GM12891 (cell line): Measurements from ENCODE around the gene CFHR4.
"Not testable (repeated sequence)": the region's sequence is repeated elsewhere in the genome, so short reads cannot be mapped to it uniquely, and the experiment has no call there.

ENCODE experiments used
- DNase-seq: peaks from one replicate; pipeline ENCODE4 v3.0.0; 2011; ENCODE audit warnings: low spot score; ENCODE audit not compliant: insufficient read length
- FAIRE-seq: peaks from 2 replicates; lab custom pipeline; 2011; peaks lifted over from hg19 to GRCh38; lab: Jason Lieb, UNC
- PAX5 ChIP-seq: IDR thresholded peaks from 2 replicates; pipeline ENCODE4 v1.6.1; 2011; ENCODE audit warnings: low read length, moderate library complexity, mild to moderate bottlenecking; ENCODE audit not compliant: insufficient read depth, severe bottlenecking
- POLR2A ChIP-seq: IDR thresholded peaks from 2 replicates; pipeline ENCODE4 v1.6.1; 2011; ENCODE audit warnings: low read depth, low read length, control low read depth
- POLR2AphosphoS5 ChIP-seq: IDR thresholded peaks from 2 replicates; pipeline ENCODE4 v1.6.1; 2011; ENCODE audit warnings: low read depth, low read length, control low read depth
- POU2F2 ChIP-seq: IDR thresholded peaks from 2 replicates; pipeline ENCODE4 v1.6.1; 2011; ENCODE audit warnings: low read depth, mild to moderate bottlenecking, control low read depth, low read length, moderate library complexity
- SPI1 ChIP-seq: IDR thresholded peaks from 2 replicates; pipeline ENCODE4 v1.6.1; 2011; ENCODE audit warnings: low read depth, low read length, control low read depth
- TAF1 ChIP-seq: IDR thresholded peaks from 2 replicates; pipeline ENCODE4 v1.6.1; 2011; ENCODE audit warnings: low read depth, low read length, control low read depth

The CFHR4 gene

GRCh38 chr1:196877964-196878363 lies 9.9 kb upstream of the CFHR4 start:
- no peak for FAIRE-seq
- TF ChIP-seq POU2F2 (no peak), SPI1 (no peak), TAF1 (no peak), POLR2AphosphoS5 (no peak), PAX5 (no peak), POLR2A (no peak)
- no peak for DNase-seq

GRCh38 chr1:196886560-196886959 lies 1.3 kb upstream of the CFHR4 start:
- not testable (repeated sequence) for DNase-seq, FAIRE-seq

- no peak for TF ChIP-seq TAF1
- TF ChIP-seq POU2F2: no peak
- no peak for TF ChIP-seq POLR2AphosphoS5
- no peak for TF ChIP-seq PAX5
- no peak for TF ChIP-seq SPI1
- TF ChIP-seq POLR2A: no peak
- FAIRE-seq: no peak
- no peak for DNase-seq
Measured at GRCh38 chr1:196890668-196891067, 2.8 kb downstream of the CFHR4 start.

- DNase-seq: no peak
- TF ChIP-seq PAX5 (no peak), SPI1 (no peak), POLR2A (no peak), POU2F2 (no peak), POLR2AphosphoS5 (no peak)
- FAIRE-seq: no peak
Measured at GRCh38 chr1:196891251-196891650, 3.4 kb downstream of the CFHR4 start.

- DNase-seq: no peak
- FAIRE-seq: no peak
- TF ChIP-seq POU2F2 (no peak), PAX5 (no peak), POLR2A (no peak), POLR2AphosphoS5 (no peak), SPI1 (no peak), TAF1 (no peak)
Measured at GRCh38 chr1:196896355-196896754, 8.5 kb downstream of the CFHR4 start.

GRCh38 chr1:196897158-196897828 lies 9.4 kb downstream of the CFHR4 start:
- DNase-seq (no peak), FAIRE-seq (no peak)
- TF ChIP-seq TAF1 (no peak), POLR2AphosphoS5 (no peak), POU2F2 (no peak), SPI1 (no peak), PAX5 (no peak), POLR2A (no peak)

GRCh38 chr1:196902344-196902743 lies 14.5 kb downstream of the CFHR4 start:
- TF ChIP-seq POLR2A (no peak), PAX5 (no peak), POU2F2 (no peak), POLR2AphosphoS5 (no peak), TAF1 (no peak), SPI1 (no peak)
- no peak for FAIRE-seq
- no peak for DNase-seq

GRCh38 chr1:196910215-196910614 lies 22.4 kb downstream of the CFHR4 start:
- DNase-seq: no peak
- TF ChIP-seq POLR2A (no peak), POU2F2 (no peak)
- FAIRE-seq: no peak

- not testable (repeated sequence) for FAIRE-seq
Measured at GRCh38 chr1:196912283-196912682, 24.4 kb downstream of the CFHR4 start.

GRCh38 chr1:196926839-196927238 lies 39.0 kb downstream of the CFHR4 start:
- FAIRE-seq, DNase-seq: not testable (repeated sequence)

More at GRCh38 chr1:196912283-196912682, 24.4 kb downstream of the CFHR4 start:
- DNase-seq: not testable (repeated sequence)

- not testable (repeated sequence) for DNase-seq, FAIRE-seq
Measured at GRCh38 chr1:196932853-196933252, 45.0 kb downstream of the CFHR4 start.
